NCI-H2029 (cell line): ENCODE data around the gene REL.
"Not testable (repeated sequence)": the region's sequence is repeated elsewhere in the genome, so short reads cannot be mapped to it uniquely, and the experiment has no call there.

Source experiments
- DNase-seq: peaks from one replicate; lab custom pipeline; 2025; lab: John Stamatoyannopoulos, UW

The REL gene

DNA sequence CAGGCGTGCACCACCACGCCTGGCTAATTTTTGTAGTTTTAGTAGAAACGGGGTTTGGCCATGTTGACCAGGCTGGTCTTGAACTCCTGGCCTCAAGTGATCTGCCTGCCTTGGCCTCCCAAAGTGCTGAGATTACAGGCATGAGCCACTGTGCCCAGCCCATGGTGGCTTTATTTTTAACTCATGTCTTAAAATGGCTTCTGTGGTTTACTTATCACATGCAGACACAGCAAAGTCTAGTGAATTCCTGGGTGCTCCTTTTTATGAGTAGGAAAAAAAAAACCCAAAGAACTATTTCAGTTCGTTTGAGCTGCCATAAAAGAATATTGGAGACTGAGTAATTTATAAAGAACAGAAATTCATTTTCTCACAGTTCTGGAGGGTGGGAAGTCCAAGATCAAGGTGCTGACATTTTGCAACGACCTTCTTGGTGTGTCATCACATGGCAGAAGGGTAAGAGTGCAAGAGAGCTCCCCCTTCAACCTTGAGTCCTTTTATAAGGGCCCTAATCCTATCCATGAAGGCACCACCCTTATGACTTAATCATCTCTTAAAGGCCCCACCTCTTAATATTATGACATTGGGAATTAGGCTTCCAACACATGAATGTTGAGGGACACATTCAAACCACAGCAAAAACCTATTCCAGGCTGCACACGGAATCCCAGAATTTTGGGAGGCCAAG lies 12.6 kb upstream of the REL start:
- DNase-seq = no peak

DNA sequence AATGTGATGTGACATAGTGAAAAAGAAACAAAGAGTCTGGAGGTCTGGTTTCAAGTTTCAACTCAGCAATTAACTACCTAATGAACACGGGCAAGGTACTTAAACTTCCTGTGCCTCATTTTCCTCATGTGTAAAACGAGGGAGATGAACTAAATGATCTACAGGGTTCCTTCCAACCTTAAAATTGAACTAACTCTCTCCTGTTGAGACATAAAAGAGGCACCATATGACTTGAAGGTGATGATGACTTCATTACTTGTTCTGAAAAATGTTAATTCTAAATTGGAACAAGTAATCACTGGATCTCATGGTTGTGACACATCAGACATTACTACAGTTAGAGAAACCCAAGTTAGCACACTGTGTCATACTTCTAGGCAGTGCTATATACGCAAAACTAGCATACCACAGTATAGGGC lies 8.9 kb upstream of the REL start:
- no peak for DNase-seq

DNA sequence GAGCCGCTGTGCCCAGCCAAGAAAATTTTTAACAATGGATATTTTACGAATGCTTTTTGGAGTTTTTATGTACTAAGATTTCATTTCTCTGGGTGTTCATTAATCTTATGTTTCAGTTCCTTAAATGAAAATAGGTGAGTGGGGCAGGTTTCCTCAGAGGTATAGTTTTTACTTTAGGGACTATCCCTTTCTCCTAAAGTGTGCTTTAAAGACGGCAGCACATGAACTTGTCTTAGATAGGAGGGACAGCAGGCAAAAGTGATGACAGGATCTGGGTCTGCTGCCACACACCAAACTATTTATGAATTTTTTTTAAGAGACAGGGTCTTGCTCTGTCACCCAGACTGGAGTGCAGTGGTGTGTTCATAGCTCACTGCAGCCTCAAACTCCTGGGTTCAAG lies 8.0 kb upstream of the REL start:
- no peak for DNase-seq

DNA sequence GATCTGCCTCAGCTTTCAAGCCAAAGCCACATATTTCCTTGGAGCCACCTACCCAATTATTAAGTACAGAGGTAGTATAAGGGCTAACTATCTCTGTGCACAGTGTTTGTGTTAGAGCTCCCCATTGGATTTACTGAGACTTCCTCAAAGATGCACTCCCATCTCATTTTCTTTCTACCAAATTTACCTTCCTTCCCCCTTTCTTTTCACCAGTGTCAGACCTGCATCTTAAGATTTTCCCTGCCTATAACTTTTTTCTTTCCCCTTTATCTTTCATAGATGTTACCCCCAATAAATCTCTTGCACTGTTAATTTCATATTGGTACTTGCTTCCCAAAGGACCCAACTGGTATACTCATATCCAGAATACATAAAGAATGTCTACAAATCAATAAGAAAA lies 5.9 kb upstream of the REL start:
- no peak for DNase-seq

GRCh38 chr2:60880643-60881046 lies 729 bp upstream of the REL start:
- no peak for DNase-seq

DNA sequence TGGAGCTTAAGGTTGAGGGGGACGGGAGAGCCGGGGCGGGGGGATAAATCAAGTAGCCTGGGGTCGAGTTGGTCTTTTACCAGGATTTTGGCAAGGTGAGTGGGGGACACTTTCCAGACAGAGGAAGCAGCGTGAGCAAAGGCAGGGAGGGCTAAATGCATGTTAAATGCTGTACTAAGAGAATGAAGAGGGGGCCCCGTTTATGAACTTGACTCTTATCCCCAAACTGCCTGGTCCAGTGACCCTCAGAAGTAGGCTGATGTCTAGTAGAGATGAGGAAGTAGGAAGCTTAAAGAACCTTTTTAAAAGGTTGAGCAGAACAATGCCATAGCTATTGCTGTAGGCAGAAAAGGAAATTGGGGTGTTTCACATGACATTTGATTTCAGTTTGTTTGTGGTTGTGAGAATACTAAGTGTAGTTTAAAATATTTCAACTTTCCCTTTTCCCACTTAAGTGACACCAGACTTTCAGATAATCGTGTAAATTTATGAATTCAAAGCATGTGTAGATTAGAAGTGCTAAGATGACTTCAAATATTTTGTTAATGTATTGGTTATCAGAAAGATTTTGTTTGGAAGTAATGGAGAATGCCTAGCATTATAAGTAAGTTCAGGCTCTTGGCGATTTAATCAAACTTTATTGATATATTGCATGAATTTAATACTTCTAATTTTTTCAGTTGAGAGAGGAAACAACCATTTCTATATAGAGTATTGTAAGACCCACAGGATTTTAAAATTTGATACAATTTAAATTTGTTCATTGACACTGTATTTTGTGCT lies 1.8 kb downstream of the REL start:
- DNase-seq = no peak

DNA sequence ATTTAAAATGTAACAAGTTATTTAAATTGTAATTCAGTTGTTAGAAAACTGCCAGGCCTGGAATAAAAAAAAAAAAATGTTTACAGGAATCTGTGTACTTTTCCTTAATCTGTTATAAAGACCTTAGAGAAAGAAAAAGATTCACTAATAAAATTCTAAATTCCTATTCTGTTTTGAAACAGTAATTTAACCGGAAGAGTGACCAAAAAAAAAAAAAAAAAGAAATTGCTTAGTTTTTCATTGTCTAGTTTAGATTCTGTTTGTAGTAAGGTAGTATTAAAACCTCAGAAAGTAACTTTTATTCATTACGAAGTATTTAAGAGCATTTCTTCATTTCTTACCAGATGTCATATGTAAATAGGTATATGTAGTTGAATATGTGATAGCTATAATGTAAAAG lies 2.5 kb downstream of the REL start:
- no peak for DNase-seq

GRCh38 chr2:60884800-60885199 lies 3.4 kb downstream of the REL start:
- no peak for DNase-seq

GRCh38 chr2:60885683-60886082 lies 4.3 kb downstream of the REL start:
- peak; percentile 23 for DNase-seq

DNA sequence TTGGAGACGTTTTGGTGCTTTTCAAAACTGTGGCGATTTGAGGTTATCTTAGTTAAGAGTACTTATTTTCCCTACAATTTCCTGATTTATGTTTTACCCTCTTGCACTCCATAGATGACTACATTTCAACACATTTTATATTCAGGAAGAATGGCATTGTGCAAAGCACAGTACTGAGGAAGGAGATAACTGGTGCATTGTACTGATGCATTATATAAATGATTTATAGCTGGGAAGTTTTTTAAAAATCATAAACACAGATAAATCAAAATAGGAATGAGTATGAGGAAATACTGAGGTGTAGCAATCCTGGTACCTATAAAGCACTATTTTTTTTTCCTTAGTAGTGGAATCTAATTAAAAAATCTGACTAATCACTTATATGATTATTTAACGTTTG lies 5.6 kb downstream of the REL start:
- no peak for DNase-seq

- no peak for DNase-seq
Measured at GRCh38 chr2:60888853-60889252, 7.5 kb downstream of the REL start.

DNA sequence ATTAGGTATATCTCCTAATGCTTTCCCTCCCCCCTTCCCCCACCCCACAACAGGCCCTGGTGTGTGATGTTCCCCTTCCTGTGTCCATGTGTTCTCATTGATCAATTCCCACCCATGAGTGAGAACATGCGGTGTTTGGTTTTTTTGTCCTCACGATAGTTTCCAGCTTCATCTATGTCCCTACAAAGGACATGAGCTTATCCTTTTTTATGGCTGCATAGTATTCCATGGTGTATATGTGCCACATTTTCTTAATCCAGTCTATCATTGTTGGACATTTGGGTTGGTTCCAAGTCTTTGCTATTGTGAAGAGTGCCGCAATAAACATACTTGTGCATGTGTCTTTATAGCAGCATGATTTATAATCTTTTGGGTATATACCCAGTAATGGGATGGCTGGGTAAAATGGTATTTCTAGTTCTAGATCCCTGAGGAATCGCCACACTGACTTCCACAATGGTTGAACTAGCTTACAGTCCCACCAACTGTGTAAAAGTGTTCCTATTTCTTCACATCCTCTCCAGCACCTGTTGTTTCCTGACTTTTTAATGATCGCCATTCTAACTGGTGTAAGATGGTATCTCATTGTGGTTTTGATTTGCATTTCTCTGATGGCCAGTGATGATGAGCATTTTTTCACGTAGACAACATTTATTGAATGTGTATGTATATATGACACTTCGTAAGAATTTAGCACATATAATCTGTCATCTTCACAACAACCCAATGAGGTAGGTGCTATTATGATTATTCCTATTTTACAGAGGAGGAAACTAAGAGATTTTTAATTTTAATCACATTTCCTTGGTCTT lies 8.4 kb downstream of the REL start:
- DNase-seq = not testable (repeated sequence)

DNA sequence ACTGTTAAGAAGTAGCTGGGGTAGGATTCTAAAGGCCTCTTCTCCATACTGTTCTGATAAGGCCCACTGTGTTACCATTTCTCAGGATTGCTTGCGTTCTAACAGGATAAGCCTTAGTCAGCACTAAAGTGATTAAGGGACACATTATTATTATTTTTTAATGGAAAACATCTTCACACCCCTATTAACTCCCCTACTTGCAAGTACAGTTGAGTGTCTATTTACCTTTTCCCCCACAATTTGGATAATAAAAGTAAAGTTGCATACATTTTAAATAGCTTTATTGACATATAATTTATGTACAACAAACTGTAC lies 9.0 kb downstream of the REL start:
- no peak for DNase-seq

- no peak for DNase-seq
Measured at GRCh38 chr2:60891180-60891579, 9.8 kb downstream of the REL start.

GRCh38 chr2:60898567-60898966 lies 17.2 kb downstream of the REL start:
- DNase-seq = peak; percentile 6

GRCh38 chr2:60899230-60899891 lies 18.0 kb downstream of the REL start:
- no peak for DNase-seq

- DNase-seq = no peak
Measured at GRCh38 chr2:60899892-60900249, 18.5 kb downstream of the REL start.

GRCh38 chr2:60901296-60901695 lies 19.9 kb downstream of the REL start:
- DNase-seq = not testable (repeated sequence)

DNA sequence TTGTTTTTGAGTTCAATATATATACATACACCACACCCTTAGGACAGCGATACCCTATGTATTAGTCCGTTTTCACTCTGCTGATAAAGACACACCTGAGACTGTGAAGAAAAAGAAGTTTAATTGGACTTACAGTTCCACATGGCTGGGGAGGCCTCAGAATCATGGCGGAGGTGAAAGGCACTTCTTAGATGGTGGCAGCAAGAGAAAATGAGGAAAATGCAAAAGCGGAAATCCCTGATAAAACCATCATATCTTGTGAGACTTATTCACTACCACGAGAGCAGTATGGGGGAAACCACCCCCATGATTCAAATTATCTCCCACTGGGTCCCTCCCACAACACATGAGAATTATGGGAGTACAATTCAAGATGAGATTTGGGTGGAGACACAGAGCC lies 24.5 kb downstream of the REL start:
- DNase-seq = not testable (repeated sequence)

DNA sequence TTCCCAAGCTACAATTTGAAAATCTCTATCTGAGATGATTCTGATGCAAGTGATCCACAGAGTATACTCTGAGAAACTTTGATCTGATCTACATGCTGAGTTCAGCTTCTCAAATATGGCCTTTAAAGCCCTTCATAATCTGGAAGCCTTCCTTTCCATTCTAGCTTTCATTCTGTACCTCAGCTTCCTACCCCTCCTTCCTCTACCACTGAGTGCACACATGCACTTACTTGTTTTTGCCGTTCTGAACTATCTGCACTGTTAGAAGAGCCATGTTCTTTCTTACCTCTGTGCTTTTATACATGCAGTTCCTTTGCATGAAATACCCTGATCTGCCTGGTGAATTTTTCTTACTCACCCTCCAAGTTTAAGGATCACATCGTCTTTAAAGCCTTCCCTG lies 25.0 kb downstream of the REL start:
- DNase-seq = no peak

GRCh38 chr2:60907329-60907728 lies 26.0 kb downstream of the REL start:
- DNase-seq = no peak

DNA sequence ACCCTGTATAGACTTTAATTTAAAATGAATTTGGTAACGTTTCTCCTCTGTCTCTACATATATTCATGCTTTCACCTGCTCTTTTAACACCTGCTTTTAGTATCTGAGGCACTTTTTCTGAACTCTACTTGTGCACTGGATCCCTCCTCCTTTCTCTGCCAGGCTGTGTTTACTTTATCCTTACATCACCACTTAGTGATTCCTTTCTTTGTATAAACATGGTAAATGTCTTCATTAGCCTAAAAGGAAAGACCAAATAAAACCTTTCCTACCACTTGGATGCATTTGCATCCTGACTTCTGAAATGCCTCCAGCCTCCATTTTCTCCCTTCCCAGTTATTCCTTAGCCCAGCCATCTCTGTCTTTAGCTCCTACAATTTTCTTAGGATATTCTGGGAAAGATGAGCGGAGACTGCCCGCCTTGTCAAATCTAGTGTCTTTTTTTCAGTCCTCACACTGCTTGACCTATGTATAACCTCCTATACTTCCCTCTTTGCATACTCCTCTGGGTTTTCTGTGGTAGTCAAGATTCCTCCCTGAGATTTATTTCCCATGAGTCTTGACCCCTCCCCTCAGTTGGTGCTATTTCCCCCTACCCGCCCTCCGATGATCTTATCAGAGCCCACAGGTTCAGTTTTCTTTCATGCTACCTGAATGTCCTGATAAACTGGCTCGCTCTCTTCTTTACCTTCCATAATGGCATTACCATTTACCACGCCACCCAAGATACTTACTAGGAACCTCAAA lies 44.8 kb downstream of the REL start:
- DNase-seq = peak; percentile 65
